ENCODE measurements around the gene FNDC3A. TPM values are rescaled to one million over a fixed set of nuclear protein-coding genes. Genes with fewer than 3 reads are reported as not detected.

Gene FNDC3A
- total RNA-seq, 2 donors from 2014 or later, result 38.9 to 58.2 TPM

GRCh38 chr13:49216334-49216733 is 240.6 kb downstream of the FNDC3A start:
- TF ChIP-seq POLR2AphosphoS5 (IDR thresholded peaks at IDR 0.05), result no peak
- no peak for TF ChIP-seq POLR2A (IDR thresholded peaks at IDR 0.05)
- TF ChIP-seq CTCF (IDR thresholded peaks at IDR 0.05), result no peak
- H3K27ac ChIP-seq, result no peak overlapping the region
- 93% methylated on average over 6 of the region's 6 CpGs for WGBS
- H3K4me3 ChIP-seq, result no peak overlapping the region
- intact Hi-C loops (cut with DNase I), result no loop called here
- H3K4me1 ChIP-seq (replicated peaks), result peaks cover 5% of the 10 kb centered on the region
- peaks cover 4% of the 10 kb centered on the region for H3K27me3 ChIP-seq (replicated peaks; ENCODE audit: insufficient read depth)
- no peaks in the 10 kb centered on the region for H3K36me3 ChIP-seq
- no peak for DNase-seq (ENCODE audit: low spot score)
- no peaks in the 10 kb centered on the region for H3K9me3 ChIP-seq

- H3K9me3 ChIP-seq, result no peaks in the 10 kb centered on the region
- no peak for DNase-seq (ENCODE audit: low spot score)
- intact Hi-C loops (cut with DNase I), result no loop called here
- 58% methylated on average over 17 of the region's 17 CpGs for WGBS
- H3K36me3 ChIP-seq, result no peaks in the 10 kb centered on the region
- no peak overlapping the region for H3K27ac ChIP-seq
- H3K4me3 ChIP-seq, result no peak overlapping the region
- H3K27me3 ChIP-seq (replicated peaks; ENCODE audit: insufficient read depth), result peaks cover 4% of the 10 kb centered on the region
- no peak for TF ChIP-seq POLR2A (IDR thresholded peaks at IDR 0.05)
- peaks cover 5% of the 10 kb centered on the region for H3K4me1 ChIP-seq (replicated peaks)
These were observed 242.3 kb downstream of the FNDC3A start for GRCh38 chr13:49217962-49218492.

- intact Hi-C loops (cut with DNase I), result no loop called here
- Histone ChIP-seq H3K9me3 (no peaks in the 10 kb centered on the region), H3K4me3 (no peak overlapping the region), H3K36me3 (no peaks in the 10 kb centered on the region), H3K4me1 (replicated peaks) (peaks cover 5% of the 10 kb centered on the region), H3K27ac (no peak overlapping the region), H3K27me3 (replicated peaks; ENCODE audit: insufficient read depth) (peaks cover 4% of the 10 kb centered on the region)
- WGBS, result 47% methylated on average over 25 of the region's 25 CpGs
- TF ChIP-seq CTCF (IDR thresholded peaks at IDR 0.05) (no peak), POLR2A (IDR thresholded peaks at IDR 0.05) (no peak), POLR2AphosphoS5 (IDR thresholded peaks at IDR 0.05) (no peak)
- DNase-seq (ENCODE audit: low spot score), result no peak
These were observed 242.9 kb downstream of the FNDC3A start for GRCh38 chr13:49218493-49219051.

GRCh38 chr13:49219647-49220035 is 243.9 kb downstream of the FNDC3A start:
- no peak for DNase-seq (ENCODE audit: low spot score)
- WGBS, result 26% methylated on average over 17 of the region's 17 CpGs
- peaks cover 5% of the 10 kb centered on the region for H3K4me1 ChIP-seq (replicated peaks)
- TF ChIP-seq POLR2A (IDR thresholded peaks at IDR 0.05) (no peak), POLR2AphosphoS5 (IDR thresholded peaks at IDR 0.05) (no peak), CTCF (IDR thresholded peaks at IDR 0.05) (no peak)
- intact Hi-C loops (cut with DNase I), result no loop called here
- no peaks in the 10 kb centered on the region for H3K9me3 ChIP-seq
- H3K27ac ChIP-seq, result no peak overlapping the region
- H3K36me3 ChIP-seq, result no peaks in the 10 kb centered on the region
- peak overlapping the region; percentile 28 to 35 for H3K4me3 ChIP-seq
- peaks cover 4% of the 10 kb centered on the region for H3K27me3 ChIP-seq (replicated peaks; ENCODE audit: insufficient read depth)

- peak within 1 kb of the TSS; percentile 28 to 35 for H3K4me3 ChIP-seq
- WGBS, result 5% methylated on average over 81 of the region's 111 CpGs
- intact Hi-C loops (cut with DNase I), result no loop called here
- H3K9me3 ChIP-seq, result no peaks in the 10 kb centered on the region
- peak in 1 of 4 experiments; percentile 11 for TF ChIP-seq CTCF (IDR thresholded peaks at IDR 0.05)
- no peak for TF ChIP-seq POLR2AphosphoS5 (IDR thresholded peaks at IDR 0.05)
- H3K27ac ChIP-seq, result no peak within 1 kb of the TSS
- no peaks in the 10 kb centered on the region for H3K36me3 ChIP-seq
- peaks cover 5% of the 10 kb centered on the region for H3K4me1 ChIP-seq (replicated peaks)
- no peak for DNase-seq (ENCODE audit: low spot score)
- peaks cover 4% of the 10 kb centered on the region for H3K27me3 ChIP-seq (replicated peaks; ENCODE audit: insufficient read depth)
These were observed 244.5 kb downstream of the FNDC3A start, which contains the start of gene MLNR for GRCh38 chr13:49220036-49220855. MLNR (plus strand) TSS chr13:49220338; CDS start chr13:49220338, 0 bp downstream.

All from prostate gland (tissue), 2 donors.